HL-60/S4 treated with retinoic acid at 250 ng/mL for 4 days and 3 days (cell line): ENCODE data around the gene IFI35.

ENCODE experiments used
- in situ Hi-C: fragments of 300-500 bp; cut with MboI; formaldehyde crosslinking; loops from 2 replicates; pipeline ENCODE4 v1.7.0; 2022; ENCODE audit warnings: low sequenced_read_pairs

IFI35 gene

DNA sequence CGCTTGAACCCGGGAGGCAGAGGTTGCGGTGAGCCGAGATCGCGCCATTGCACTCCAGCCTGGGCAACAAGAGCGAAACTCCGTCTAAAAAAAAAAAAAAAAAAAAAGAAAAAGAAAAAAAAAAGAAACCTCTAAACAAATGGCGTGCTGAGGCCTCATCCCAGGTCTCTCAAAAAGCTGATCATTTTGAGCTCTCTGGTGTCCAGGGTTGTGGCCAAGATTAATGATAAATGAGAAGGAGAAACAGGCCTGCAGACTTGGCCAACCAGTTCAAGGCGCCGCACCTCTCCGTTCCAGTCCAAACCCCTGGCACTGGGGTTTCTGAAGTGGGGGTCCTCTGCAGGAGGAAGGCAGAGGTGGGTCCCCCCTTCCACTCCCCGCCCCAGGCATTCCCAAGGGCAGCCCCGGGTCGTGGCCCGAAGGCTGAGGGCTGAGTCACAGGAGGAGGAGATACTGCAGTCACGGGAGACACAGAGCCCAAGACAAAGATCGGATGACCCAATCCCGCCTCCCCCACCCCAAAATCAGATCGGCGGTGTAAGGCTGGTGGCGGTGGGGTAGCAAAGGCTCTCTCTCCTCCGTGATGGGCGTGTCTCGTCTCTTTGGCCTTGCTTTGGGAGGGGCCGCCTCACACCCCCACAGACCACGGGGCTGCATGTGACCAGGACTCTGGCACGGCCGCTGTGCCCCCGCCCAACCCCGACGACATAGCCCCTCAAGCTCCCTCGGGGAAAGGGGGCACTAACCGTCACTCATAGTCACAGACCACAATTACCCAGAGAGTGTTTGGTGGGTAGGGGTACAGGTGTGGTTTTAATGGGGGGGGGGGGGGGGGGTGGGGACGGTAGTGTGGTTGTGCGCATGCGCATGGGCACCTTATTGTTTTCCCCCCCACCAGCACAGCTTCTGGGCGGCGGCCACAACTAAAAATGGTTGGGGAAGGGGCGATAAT is 14.5 kb downstream of the IFI35 start:
- in situ Hi-C loops: loop anchor here (25.0 kb wide), 1 partner anchor 291 kb away; no protein-coding TSS in a partner anchor

DNA sequence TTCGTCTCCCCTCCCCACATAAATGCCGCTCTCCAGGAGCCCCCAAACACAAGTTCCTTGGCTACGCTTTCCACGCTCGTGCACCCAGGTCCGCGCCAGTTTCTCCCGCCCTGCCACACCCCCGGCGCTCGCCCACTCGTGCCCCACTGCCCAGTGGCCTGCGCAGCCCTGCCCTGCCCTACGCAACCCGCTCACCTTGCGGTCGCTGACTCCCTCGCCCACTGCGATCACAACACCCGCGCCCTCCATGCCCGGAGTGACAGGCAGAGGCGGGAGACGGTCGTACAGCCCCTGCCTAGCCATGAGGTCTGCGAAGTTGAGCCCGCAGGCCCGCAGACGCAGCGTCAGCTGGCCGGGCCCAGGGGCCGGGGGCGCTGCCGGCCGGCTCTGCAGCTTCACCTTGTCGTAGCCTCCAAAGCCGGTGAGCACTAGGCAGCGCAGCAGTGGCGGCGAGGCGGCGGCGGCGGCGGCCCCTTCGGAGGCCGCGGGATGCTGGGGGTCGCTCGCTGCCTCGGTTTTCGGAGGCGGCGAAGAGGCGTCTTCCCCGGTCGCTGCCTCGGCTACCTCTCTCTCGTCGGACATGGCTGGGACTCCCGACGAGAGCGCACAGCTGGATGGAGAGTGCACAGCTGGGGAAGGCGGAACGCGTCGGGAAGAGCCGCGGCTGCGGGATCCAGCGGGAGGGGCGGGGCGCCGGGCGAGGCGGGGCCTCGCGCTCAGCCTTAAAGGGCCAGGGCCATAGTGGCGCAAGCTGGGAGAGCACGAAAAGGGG is 15.3 kb downstream of the IFI35 start, which contains the start of gene VAT1:
TSS of gene VAT1 (minus strand) at position 645 of the 772 bp plus-strand sequence. CDS start at position 582, 63 bp downstream.
- in situ Hi-C loops: loop anchor here (25.0 kb wide), 1 partner anchor 290 kb away; no protein-coding TSS in a partner anchor

DNA sequence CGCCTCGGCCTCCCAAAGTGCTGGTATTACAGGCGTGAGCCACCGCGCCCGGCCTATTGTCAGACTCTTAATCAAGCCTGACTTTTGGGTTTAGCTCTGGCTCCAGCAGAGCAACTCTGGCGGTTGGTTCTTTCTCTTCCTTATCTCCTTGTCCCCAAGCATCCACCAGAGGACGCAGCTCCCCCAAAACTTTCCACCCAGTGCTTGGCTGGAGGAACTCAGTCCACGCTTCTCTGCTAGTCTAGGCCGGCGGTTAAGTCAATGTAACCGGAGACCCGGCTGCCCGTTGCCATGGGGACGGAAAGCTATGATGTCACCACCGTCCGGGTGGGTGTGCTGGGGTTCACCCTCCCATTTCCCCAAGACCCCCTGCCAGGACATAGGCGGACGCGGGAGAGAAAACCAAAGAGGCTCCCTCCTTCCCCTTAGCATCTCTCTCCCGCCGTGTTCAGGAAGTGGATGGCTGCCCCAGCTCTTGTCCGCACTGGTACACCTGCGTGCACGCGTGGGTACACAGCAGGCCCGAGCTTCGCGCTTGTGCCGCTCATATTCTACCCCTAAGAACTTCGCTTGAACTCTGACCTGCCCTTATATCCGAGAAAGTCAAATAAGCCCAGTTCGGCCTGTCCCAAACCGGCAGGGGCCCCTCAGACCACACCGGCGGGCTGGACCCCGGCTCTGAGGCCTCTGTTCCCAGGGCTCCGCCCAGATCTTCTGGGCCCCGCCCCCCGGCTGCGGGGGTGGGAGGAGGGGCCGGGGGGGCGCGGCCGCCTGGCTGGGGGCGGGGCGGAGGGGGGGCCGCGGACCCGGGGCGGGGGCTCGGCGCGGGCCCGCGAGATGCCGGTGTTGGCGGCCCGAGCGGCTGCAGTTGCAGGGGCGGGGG is 18.1 kb downstream of the IFI35 start, which contains the start of gene RND2:
TSS of gene RND2 (plus strand) at position 825 of the 883 bp plus-strand sequence. CDS start 117 bp downstream, outside the sequence.
- in situ Hi-C loops: loop anchor here (25.0 kb wide), 1 partner anchor 288 kb away; no protein-coding TSS in a partner anchor

DNA sequence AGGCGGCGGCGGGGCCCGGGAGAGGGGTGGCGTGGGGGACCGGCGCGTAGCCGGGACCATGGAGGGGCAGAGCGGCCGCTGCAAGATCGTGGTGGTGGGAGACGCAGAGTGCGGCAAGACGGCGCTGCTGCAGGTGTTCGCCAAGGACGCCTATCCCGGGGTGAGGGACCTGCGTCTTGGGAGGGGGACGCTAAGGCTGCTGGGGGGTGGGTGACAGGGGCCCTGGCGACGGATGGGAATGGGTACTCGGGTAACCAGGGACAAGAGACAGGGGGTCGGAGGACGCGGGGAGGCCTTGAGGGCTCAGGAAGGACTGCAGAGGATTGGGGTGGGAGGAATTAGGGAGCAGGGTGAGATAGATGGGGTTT is 18.7 kb downstream of the IFI35 start:
- in situ Hi-C loops: no loop called here

DNA sequence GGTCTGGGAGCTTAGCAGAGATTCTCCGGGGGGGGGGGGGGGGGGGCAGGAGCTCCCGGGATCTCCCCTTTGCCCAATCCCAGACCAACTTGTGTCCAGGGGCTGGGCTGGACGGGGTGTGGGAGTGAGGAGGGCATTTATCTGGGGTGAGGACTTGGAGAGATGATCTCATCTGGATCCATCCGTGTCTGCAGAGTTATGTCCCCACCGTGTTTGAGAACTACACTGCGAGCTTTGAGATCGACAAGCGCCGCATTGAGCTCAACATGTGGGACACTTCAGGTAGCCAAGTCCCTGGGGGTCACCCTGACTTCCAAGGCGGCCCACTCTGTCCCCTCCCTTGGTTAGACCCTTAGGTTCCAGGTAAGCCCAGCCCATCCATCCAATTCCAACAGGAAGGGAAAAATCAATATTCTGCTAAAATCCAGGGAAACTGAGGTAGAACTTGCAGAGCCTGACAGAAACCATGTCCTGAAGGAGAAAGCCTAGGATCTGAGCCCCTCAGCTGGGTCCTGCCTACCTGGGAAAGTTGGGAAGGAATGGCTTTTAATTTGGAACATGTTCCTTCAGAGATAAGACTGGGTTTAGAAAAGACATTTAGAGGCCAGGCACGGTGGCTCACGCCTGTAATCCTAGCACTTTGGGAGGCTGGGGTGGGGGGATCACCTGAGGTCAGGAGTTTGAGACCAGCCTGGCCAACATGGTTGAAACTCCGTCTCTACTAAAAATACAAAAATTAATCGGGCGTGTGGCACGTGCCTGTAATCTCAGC is 19.4 kb downstream of the IFI35 start:
- in situ Hi-C loops: no loop called here

DNA sequence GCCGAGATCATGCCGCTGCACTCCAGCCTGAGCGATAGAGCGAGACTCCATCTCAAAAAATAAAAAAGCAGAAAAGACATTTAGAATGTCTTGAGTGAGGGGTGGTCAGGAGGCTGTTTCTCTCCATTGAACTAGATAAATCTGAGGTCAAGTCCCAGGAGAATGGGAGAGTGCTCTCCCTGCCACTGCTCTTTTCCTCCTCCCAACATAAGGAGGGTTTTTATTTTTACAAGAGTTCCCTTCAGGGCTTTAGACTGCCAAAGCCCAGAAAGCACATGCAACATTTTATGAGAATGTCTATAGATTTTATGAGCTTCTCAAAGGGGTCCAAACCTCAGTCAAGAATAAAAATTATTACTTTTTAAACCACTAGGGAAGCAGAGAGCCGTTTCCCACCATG is 20.0 kb downstream of the IFI35 start:
- in situ Hi-C loops: no loop called here

DNA sequence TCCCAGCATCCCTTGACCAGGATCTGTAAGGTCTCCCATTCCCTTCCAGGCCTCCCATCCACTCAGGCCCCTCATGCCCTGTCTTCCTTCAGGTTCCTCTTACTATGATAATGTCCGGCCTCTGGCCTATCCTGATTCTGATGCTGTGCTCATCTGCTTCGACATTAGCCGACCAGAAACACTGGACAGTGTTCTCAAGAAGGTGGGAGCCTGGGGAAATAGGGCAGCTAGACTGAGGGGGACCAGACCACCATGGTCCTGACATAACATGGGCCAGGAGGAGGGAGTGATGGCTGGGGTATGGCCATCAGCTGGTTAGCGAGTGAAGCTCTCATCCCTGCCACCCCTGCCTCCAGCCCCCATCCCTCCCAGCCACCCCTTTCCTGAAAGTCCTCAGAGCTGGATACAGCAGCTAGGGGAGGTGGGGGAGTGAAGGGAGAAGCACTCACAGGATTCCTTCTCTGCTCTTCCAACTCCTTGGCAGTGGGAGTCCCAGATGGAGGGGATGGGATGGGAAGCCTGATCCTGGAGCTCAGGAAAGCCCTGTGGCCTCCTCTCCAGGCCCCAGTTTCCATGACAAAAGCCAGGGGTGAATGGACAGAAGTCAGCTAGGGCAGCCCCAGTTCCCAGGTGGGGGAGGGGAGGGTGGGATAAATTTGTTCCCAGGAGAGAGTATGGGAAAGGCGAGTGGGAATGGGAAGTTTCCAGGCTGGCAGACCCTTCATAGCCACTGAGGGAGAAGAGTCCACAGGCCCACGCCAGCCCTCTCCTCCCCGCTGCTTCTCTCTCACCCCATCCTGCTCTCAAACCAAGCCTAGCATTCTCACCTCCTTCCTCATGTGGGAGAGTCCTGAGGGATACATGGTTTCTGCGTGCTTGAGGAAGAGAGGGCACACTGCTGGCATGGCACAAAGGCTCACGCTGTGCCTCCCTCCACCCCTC is 20.8 kb downstream of the IFI35 start:
- in situ Hi-C loops: no loop called here

DNA sequence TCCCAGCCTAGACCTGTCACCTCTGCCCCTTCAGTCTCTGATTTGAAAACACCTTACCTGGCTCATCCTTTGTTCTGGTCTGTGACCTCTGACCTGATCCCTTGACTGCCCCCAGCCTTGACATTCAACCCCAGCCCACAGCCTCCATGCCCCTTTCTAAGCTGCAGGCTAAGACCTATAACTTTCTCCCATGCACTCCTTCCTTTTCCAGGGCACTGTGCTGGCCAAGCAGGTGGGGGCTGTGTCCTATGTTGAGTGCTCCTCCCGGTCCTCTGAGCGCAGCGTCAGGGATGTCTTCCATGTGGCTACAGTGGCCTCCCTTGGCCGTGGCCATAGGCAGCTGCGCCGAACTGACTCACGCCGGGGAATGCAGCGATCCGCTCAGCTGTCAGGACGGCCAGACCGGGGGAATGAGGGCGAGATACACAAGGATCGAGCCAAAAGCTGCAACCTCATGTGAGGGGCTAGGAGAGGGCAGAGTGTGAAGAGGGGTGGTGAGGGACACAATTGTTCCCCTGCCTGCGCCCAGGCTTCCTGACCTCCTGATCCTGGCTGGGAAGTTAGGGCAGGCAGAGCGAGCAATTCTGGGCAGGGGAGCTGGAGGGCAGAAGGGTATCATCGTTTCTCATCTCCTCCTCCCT is 21.8 kb downstream of the IFI35 start:
- in situ Hi-C loops: no loop called here

DNA sequence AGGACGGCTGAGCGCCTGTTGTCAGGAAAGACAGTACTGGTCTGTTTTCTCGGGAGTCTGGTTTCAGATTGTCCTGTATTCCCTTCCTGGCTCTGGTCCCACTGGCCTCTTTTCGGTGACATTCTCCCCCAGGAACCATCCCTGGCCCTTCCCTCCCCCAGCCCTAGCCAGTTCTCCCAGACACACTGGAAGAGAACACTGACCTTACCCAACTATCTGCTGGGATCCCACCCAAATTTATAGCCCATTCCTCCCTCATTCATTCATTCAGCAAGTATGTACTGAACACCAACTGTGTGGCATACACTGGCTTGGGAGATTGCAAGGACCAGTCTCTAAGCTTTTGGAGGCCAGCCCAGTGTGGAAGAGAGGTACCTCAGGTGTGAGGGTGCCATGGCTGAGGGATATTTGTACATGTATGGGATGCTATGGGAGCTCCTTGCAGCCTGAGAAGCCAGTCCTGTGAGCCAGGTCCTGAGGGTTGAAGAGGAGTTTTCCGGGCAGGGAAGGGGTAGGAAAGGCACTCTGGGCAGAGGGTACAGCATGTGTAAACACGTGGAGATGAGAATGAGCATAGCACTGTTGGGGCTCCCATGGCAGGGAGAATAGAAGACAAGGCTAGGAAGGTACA is 23.7 kb downstream of the IFI35 start:
- in situ Hi-C loops: no loop called here

DNA sequence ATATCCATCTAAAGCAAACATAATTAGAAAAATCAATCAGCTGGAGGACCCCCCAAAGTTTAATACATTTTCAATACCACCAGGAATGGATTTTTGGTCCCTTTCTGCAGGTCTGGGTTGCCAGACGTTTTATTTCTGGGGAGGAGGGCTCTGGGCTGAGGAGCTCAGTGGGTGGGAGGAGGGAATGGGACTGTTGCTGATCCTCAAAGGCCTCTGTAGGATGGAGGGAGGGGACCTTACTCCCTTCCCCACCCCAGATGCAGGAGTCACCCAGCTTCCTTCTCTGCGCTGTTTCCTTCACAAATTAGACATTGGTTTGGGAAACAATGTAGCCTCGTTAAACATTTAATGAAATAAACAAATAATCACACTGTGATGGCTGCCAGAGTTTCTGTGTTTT is 25.1 kb downstream of the IFI35 start:
- in situ Hi-C loops: no loop called here

DNA sequence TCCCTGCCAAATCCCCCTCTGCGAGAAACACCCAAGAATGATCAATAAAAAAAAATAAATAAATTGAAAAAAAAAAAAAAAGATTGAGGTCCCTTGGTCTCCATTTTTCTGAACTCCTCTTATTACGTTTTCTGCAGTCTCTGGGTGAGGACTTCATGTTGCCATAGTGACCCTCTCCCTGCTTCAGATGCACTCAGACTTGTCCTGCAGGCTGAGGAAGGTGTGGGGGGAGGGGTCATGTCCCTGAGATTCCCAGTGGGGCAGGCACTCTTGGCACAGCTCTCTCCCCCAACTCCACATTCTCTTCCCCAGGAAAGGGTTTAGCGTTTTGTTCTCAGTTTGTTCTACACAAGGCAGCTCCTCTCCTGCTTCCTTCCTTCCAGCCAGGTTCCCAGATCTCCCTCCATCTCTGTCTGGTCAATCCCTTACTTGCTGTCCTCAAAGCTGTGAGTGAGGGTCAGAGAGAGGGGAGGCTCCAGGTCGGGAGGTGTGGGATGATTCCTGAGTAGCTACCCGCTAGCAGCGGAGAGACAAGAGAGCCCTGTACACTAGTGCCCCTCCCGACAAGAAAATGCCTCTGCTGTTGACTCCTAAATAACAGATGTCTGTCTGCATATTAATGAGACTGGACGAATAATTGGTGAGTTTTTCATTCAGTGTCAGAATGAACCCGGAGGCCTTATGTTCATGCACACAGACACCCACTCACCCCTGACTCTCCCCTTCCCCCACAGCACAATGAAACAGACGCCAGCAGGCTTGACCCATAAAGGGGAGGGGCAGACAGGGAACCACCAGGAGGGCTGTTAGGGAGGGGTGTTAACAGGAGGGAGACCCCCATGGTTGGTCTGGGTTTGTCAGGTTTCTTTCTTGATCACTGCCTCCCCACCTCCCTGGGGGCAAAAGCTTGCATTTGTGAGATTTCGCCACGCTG is 27.6 kb downstream of the IFI35 start:
- in situ Hi-C loops: no loop called here

DNA sequence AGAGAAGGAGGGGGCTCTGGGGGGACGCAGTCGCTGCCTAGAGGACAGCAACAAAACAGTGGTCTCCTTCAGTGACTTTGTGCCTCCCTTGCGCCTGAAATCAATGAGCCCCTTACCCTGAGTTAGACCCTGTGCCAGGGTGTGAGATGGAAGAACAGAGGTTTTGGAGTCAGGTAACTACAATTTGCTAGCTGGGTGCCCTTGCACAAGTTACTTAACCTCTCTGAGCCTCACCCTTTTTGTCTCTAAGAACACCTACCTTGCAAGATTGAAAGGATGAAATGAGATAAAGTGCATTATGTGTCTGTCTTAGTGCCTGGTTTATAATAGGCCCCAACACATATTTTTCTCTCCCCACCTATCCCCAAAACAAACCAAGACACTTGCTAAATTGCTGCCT is 28.3 kb downstream of the IFI35 start:
- in situ Hi-C loops: no loop called here

DNA sequence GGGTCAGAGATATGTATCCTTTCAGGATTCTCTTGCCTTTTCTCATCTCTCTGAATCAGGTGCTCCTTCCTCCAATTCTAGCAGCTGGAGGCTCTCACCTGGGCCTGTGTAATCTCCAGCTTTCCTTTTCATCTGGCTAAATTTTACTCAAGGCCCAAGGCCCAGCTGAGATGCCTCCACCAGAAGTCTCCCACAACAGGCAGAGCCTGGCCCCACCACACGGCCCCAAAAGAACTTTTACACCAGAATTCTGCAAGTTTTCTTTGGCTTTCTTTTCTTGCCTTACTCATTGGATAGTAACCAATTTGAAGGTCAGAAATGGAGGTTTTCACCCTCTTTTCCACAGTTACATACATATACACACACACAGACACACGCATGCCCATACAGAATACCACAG is 33.1 kb downstream of the IFI35 start:
- in situ Hi-C loops: no loop called here

DNA sequence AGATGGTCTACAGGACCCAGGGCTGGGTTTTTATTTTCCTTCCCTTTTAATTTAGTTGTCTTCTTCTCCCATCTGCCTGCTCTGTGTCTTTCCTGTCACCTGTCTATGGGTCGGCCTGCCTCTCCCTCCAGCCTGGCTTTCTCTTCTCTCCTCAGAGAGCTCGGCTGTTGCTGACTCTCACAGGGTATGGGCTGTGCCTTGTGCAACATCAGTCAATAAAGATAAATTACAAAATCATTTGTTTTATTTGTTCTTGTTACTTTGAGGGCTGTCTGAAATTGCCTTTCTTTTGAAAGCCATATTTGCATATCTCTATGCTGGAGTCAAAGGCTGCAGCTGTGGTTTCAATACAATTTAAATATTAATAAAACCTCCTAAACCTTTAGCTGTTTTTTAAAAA is 34.1 kb downstream of the IFI35 start:
- in situ Hi-C loops: no loop called here

DNA sequence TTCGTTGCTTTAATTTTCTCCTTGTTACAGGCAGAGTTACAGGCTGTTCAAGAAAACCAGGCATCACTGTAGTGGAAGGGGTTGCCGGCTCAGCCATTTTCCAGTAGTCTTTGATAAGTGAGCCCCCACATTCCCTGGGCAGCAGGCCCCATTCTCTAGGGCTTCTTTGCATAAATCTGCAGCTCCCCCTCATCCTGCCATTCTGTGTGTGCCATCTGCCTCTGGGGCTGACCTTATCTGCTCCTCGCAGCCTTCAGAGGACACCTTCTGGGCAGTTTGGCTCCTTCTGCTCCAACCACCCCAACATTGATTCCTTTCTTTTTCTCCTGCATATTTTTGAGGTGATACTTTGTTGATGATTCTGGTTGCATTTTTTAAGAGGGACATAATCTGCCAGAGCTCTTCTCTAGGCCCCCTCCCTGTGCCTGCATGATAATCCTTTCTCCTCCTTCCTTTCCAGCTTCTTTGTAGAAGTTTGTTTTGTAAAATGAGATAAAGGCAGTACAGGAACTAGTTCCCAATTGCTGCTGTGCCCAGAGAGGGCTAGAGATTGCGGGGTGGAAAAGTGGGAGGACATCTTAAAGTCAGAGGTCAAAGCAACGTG is 35.5 kb downstream of the IFI35 start:
- in situ Hi-C loops: no loop called here

DNA sequence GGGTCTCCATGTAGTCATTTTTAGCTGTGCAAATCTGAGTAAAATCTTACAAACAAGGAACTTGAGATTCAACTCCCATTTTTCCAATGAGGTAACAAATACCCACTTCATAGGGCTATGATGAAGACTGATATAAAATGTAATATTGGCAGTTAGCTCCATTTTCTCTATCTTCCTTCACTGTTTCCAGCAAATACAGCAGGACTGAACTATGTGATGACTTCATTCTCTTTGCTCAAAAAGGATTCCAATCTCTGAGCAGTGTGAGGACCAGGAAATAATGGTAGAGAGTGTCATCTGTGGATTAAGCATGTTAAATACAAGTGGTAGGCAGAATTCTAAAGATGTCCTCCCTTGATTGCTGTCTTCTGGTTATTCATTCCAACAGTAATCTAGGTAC is 36.7 kb downstream of the IFI35 start:
- in situ Hi-C loops: no loop called here
